Measurements from ENCODE around the gene MED9.
"Not testable (repeated sequence)": the region's sequence is repeated elsewhere in the genome, so short reads cannot be mapped to it uniquely, and the experiment has no call there.

MED9 gene, protein sequence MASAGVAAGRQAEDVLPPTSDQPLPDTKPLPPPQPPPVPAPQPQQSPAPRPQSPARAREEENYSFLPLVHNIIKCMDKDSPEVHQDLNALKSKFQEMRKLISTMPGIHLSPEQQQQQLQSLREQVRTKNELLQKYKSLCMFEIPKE

DNA sequence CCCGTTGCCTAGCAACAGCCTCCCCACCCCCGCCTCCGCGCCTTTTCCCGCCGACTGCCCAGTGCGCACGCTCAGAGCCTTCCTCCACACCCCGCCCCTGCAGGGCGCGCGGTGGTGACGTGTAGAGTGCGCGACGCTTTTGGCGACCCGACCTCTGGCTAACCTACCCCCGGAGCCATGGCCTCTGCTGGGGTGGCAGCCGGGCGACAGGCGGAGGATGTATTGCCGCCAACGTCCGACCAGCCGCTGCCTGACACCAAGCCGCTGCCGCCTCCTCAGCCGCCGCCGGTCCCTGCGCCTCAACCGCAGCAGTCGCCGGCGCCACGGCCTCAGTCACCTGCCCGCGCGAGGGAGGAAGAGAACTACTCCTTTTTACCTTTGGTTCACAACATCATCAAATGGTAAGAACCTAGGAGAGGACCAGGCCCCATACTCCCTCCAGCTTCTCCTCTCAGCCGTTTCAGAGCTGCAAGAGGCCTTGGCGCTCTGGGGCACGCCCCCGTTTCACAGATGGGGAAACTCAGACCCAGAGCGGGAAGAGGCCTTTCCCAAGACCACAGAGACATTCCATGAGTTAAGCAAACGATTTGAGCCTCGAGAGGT lies at the start of gene MED9:
Gene MED9 (plus strand): TSS at position 136 of the 603 bp plus-strand sequence. CDS start 42 bp downstream, at position 178.
- peak; percentile 67 for DNase-seq (ENCODE audit: low read depth, low spot score)

DNA sequence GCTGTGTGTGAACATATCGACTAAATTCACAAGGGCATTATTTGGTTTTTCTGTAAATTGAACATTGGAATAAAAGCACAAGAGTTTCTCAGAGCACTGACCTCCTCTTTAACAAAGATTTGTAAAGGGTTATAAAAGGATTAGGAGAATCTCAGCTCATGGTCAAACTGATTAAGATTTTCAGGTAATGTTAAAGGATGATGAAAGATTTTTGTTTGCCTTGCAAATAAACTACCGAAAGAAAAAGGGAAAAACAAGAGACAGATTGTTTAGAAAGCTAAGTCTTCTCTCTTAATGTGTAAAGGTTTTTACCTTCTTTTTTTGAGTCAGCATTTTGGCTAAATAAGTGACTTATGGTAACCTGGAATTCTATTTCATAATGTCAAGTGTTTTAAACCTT lies 47.6 kb upstream of the MED9 start:
- DNase-seq (ENCODE audit: low read depth, low spot score), result no peak

DNA sequence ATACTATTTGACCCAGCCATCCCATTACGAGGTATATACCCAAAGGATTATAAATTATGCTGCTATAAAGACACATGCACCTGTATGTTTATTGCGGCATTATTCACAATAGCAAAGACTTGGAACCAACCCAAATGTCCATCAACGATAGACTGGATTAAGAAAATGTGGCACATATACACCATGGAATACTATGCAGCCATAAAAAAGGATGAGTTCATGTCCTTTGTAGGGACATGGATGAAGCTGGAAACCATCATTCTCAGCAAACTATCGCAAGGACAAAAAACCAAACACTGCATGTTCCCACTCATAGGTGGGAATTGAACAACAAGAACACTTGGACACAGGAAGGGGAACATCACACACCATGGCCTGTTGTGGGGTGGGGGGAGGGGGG lies 45.9 kb upstream of the MED9 start:
- not testable (repeated sequence) for DNase-seq (ENCODE audit: low read depth, low spot score)

DNA sequence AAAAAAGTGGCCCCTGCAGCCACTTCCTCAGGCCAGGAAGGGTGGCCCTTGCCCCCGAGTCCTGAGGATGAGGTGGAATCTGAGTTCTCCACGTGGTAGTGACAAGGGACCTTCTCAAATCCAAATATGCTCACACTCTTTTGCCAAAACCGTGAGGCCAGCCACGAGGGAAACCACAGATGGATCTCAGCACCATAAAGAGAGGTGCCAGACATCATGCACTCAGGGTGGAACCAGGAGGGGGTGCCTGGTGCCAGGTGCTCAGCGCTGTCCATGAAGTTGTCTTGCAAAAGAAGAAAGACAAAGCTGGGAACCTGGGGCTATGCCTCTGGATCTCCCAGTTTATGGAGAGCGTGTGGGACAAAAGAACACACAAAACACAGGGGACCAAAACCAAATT lies 45.2 kb upstream of the MED9 start:
- no peak for DNase-seq (ENCODE audit: low read depth, low spot score)

DNA sequence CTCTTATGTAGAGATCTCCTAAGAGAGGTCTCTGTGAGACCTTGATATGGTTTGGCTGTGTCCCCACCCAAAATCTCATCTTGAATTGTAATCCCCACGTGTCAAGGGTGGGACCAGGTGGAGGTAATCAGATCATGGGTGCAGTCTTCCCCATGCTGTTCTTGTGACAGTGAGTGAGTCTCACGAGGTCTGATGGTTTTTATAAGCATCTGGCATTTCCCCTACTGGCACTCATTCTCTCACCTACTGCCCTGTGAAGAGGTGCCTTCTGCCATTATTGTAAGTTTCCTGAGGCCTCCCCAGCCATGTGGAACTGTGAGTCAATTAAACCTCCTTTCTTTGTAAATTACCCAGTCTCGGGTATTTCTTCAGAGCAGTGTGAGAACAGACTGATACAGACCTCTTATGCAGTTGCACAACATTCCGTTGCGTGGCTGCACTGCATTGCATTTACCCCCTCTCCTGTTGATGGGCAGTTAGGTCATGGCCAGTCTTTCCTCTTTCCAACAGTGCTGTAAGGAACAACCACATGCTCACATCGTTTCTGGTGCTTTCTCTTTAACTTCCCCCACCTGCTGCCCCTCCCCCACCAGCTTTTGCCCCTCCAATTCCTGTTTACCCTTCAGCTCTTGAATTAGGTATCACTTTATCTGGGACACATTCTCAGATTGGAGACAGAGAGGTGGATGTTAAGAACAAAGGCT lies 43.6 kb upstream of the MED9 start:
- no peak for DNase-seq (ENCODE audit: low read depth, low spot score)

DNA sequence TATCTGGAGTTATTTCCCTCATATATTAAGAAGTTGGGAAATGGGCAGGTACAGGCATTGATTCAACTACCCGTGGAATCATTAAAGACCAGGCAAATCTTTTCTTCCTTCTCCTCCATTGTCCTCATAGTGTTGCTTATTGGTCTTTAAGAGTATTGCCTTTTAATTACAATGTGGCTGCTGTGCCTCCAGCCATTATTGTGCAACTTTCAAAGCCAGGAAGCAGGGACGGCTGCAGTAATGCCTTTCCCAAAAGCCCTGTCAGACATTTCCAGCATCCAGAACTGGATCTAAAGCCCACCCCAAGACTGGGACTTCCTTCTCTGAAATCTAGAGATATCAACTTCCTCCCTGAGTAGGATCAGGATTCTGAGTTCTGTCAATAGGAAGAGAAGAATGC lies 42.3 kb upstream of the MED9 start:
- no peak for DNase-seq (ENCODE audit: low read depth, low spot score)

DNA sequence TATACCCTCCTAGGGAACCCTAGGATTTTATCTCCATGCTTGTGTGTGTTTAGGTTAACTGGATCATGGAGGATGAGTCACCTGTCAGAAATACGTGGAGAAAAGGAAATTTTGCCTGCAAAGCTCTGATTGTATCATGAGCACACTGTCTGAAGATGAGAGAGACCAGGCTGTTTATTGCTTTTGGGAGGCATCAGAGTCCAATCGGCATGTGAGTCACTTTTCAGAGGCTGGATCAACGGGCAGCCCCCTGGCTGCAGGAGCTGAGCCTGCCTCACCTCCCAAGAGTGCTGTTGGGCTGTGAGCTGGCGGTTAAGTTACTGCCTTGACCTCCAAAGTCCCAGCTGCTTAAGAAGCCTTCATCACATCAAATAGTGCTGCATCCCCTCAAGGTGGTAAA lies 41.5 kb upstream of the MED9 start:
- DNase-seq (ENCODE audit: low read depth, low spot score), result no peak

DNA sequence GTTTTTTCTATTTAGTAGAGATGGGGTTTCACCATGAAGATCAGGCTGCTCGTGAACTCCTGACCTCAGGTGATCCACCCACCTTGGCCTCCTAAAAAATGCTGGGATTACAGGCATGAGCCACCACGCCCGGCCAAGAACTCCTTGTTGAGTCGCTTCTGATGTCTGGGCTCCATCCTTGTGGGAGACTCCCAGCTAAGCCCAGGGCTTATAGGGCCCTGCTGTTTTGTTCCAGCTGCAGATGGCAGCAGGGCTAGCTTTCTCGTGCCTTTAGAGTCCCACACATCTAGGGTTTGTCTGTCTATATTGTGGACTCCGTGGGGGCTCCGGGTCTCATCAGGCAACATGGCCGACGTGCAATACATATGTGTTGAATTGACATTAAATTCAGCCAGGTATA lies 39.3 kb upstream of the MED9 start:
- no peak for DNase-seq (ENCODE audit: low read depth, low spot score)

DNA sequence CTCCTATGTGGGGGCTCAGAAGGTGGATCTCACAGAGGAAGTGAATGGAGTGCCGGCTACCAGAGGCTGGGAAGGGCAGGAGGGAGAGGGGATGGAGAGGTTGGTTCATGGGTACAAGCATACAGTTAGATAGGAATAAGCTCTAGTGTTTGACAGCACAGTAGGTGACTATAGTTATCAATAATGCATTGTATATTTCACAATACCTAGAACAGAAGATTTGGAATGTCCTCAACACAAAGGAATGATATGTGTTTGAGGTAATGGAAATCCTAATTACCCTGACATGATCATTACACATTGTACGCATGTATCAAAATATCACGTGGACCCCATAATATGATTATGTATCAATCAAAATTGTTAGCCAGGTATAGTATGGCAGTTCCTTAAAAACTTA lies 38.9 kb upstream of the MED9 start:
- no peak for DNase-seq (ENCODE audit: low read depth, low spot score)

DNA sequence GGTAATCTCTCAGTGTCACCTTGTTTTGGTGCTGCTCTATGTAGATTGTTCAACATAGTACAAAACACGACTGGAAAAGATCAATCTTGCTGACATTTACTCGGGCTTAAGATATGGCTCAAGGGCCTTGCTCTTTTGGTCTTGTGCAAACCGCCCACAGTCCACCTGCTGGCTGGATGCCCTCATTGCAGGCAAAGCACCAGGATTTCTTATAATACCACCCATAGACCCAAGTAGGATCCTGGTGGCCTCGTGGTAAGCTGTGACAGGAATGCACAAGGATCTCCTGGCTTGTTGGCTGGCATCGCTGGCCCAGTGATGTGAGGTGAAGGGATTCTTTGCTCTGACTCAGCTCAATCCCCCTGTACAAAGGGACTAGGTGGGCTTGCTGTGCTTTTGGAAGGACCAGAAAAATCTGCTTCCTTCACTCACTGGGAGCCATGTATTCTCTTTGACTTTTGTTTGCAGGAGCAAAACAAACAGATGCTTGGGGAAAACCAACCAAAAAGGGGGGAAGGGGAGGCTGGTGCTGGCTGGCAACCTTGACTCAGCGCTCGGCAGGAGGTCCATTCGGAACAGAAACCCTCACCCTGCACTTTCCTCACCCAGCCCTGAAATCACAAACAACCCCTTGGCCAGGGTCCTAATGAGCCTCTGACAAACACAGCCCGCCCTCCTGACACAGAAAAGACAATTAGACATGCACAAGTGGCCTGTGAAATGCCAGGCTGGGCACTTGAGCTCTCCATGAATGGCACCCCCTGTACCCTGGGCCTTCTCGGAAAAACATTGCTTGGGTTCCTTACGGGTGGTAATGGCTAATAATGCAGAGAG lies 36.6 kb upstream of the MED9 start:
- DNase-seq (ENCODE audit: low read depth, low spot score), result no peak

DNA sequence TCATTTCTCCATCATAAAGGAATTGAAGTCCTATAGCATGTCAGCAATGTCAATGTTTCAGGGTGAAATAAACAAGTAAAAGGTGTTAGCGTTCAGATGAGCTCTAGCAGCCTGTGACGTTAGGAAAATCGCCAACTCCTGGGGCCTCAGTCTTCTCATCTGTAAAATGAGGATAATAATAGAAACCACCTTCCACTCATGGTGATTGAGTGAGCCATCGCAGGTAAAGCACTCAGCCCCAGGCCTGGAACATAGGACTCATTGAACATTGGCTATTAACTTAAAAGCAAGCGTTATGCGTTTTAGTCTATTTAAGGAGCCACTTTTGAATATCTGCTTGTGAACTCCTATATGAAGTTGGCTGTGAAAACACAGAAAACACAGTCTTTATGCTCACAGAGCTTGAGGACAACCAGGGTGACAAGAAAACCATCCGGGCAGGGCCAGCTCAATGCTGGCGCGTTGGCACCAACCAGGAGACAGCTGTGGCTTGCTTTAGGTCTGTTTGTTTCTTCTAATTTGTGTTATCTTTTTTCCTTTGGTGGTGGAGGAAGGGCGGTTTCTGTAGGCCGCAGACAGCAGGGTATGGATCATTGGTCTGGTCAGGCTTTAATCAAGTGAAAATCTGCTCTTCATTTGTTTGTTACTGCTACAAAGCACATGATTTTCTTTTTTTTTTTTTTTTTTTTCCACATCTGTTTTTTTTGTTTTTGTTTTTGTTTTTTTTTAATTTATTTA lies 35.7 kb upstream of the MED9 start:
- DNase-seq (ENCODE audit: low read depth, low spot score), result no peak

DNA sequence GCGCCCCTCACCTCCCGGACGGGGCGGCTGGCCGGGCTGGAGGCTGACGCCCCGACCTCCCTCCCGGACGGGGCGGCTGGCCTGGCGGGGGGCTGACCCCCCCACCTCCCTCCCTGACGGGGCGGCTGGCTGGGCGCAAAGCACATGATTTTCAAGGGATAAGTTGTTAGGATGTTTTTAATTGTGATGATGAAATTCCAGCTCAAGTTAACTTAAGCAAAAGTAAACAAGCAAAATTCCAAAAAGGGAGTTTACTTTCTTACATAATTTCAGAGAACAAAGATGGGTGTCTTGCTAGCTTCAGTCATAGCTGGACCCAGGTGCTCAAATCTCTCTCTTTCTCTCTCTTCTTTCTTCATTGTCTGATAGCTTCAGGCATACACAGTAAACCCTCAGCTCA lies 33.6 kb upstream of the MED9 start:
- DNase-seq (ENCODE audit: low read depth, low spot score), result no peak

DNA sequence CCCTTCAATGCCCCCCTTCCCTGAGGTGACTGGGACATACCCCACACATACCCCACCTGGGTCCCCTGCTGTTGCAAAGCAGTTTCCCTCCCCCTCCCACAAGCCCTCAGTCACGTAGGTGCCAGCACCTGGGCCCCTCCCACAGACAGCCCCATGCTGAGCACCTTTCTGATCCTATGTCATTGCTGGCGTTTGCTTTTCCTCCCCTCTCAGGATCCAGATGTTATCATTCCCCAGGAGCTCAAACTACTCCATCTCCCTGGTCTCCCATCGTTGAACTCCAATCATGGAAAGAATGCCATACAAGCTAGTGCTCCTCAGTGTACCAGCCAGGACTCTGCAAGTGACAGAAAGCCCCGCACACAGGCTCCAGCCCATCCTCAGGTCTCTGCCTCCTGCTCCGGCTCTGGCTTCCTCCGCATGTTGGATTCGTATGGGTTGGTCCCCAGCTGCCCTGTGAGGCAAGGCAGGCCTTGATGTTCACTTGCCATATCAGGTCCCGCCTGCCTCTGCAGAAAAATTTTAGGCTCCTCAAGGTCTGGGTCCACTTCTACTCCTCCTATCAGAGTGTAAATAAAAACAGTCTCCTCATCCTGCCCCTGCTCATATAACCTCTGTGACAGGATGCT lies 31.4 kb upstream of the MED9 start:
- DNase-seq (ENCODE audit: low read depth, low spot score), result no peak

DNA sequence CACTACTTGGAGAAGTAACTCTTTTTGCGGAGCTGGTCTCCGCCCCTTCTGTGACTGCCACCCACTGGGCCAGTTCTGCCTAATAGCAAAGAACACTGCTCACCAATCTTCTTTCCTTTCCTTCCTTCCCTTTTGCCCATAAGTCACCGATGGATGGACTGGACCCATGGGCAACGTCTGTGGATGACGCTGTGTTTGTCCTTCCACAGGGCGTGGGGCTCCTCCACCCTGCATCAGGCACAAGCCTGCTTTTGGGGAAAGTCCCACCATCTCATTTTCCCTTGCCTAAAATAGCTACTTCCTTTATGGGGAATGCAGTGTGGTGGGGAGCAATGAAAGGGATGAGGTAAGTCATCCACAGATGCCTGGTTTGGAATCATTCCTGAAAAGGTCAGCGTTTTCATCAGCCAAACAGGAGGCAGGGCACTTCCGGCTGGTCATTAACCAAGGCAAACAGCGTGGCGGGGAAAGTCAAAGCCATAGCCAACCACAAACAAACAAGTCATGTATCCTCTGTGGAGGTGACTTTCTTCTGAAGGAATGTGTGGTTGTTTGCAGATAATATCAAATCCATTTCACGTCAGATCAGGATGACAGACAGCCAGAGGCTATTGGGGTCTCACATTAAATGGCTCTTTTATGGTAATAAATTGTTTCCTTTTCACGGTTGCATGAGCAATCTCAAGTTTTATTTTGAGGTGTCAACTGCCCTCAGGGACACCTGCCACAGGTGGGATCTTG lies 30.7 kb upstream of the MED9 start:
- DNase-seq (ENCODE audit: low read depth, low spot score), result peak; percentile 10

DNA sequence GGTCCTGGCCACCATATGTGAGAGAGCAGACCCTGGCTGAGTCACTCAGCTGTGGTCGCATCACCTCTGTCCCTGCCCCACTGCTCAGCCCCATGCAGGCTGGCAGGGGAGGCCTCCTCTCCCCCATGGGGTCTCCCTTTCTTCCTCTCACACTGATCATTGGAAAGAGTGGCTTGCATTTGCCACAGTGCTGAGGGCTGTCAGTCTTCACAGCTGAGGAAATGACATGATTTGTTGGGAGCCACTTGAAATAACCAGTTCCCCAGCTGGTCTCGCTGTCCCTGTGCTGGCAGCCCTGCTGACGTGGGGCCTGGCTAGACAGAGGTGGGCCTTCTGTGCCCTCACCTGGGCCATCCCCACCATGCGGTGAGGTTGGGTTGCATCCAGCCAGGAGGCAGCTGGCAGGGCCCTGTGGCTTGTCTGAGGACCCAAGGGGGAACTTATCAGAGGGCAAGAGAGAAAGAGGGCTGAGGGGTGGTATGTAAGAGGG lies 30.1 kb upstream of the MED9 start:
- no peak for DNase-seq (ENCODE audit: low read depth, low spot score)

DNA sequence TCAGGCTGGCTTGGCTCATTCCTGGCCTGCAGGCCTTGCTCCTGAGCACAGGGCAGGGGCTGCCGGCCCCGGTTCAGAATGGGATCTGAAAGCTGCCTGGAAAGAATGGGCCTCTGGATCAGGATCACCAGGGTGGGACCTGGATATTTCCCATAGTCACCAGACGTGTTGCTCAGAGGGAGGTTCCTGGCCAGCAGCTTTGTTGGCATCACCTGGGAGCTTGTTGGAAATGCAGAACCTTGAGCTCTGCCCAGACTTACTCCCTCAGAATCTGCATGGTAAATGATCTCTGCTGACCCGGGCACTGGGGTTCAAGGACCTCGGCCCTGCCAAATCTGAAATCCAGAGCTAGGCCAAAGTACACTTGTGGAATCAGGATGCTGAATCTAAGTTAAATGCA lies 29.5 kb upstream of the MED9 start:
- DNase-seq (ENCODE audit: low read depth, low spot score), result no peak

DNA sequence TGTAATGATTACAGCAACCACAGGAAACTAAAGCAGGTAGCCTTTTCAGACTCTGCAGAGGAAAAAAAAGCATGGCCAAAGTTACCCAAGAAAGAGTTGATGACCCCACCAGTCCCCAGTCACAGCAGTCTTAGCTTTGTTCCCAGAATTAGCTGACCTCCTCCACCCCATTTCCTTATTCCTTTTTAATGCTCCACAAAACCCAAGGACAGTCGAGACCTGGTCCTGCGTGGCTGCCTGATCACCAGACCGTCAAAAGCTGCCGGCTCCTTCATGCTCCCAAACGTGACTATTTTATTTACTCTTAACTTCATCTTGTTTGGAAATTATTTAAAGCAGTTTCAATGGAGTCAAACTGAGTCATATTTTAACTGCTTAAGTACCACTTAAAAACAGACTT lies 28.7 kb upstream of the MED9 start:
- DNase-seq (ENCODE audit: low read depth, low spot score), result no peak

DNA sequence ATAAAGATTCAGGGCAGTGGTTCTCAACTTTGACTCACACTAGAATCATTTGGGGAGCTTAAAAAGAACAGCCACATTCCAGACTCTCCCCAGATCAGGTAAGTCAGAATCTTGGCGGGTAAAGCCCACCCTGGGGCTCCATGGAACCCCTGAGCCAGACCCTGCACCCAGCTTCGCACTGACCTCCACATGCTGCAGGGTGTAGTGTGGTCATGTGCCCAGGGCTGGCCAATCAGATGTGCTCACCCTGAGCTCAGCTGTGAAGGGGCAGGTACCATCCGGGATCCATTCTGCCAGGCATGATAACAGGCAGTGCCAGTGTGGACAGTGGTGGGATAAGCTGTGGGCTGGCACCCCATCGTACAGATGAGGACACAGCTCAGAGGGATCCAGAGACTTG lies 28.1 kb upstream of the MED9 start:
- no peak for DNase-seq (ENCODE audit: low read depth, low spot score)

DNA sequence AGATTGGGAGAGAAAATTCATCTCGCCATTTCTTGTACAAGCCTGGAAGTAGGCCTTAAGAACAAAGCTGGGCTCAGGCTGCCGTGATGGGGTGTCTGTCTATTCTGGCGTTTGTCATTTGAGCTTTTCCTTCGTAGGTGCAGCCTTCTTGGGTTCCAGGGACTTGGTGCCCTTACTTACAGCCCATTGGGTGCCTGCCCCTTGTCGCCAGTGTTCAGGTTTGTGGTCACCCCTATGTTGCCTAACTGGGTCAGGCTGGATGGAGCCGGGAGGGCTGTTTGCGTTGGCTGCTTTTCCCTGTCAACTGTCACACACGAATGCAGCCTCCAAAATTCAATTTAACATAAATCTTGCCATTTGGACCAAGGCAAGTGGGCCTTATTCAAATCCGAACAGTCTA lies 23.7 kb upstream of the MED9 start:
- no peak for DNase-seq (ENCODE audit: low read depth, low spot score)

DNA sequence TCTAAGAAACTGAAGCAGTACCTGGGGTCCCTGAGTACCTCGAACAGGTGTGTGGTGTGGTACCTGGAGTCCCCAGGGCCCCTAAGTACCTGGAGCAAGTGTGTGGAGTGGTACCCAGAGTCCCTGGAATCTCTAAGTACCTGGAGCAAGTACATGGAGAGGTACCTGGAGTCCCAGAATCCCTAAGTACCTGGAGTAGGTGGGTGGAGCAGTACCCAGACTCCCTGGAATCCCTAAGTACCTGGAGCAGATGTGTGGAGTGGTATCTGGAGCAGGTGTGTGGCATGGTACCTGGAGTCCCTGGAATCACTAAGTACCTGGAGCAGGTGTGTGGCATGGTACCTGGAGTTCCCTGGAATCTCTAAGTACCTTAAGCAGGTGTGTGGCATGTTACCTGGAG lies 22.5 kb upstream of the MED9 start:
- DNase-seq (ENCODE audit: low read depth, low spot score), result no peak

Measured in smooth muscle cell of the brain vasculature (primary cell).